Adrenal gland (tissue), 12 donors: ENCODE results near the gene FGF14. TPM values are rescaled to one million over a fixed set of nuclear protein-coding genes. Genes with fewer than 3 reads are reported as not detected.
"Not testable (repeated sequence)": the region's sequence is repeated elsewhere in the genome, so short reads cannot be mapped to it uniquely, and the experiment has no call there.

Experiments used
- DNase-seq, 7 donors: peaks; one replicate each; pipeline ENCODE4 v3.0.0-alpha.2; 2019 to 2020
- H3K27ac ChIP-seq, 5 donors: fragments of 200-600 bp; sonication (generic) in 4 of 5; 1 replicate in 3 of 5; 2 replicates in 2 of 5; pipeline versions ENCODE4 v1.5.1 to v1.8.0; 2016 to 2020; ENCODE audit warnings: mild to moderate bottlenecking in 1 of 5
- H3K27me3 ChIP-seq: fragments of 200-600 bp; 2 replicates; pipeline ENCODE4 v1.8.0; 2021
- H3K36me3 ChIP-seq, 2 donors: fragments of 200-600 bp; replicated peaks in 1 of 2; 1 replicate in 1 of 2; 2 replicates in 1 of 2; pipeline versions ENCODE4 v1.5.1 to v1.8.0; 2018 to 2022
- H3K4me1 ChIP-seq, 2 donors: fragments of 200-600 bp; replicated peaks in 1 of 2; 1 replicate in 1 of 2; 2 replicates in 1 of 2; pipeline versions ENCODE4 v1.5.1 to v1.8.0; 2018 to 2021
- H3K4me3 ChIP-seq, 4 donors: fragments of 200-600 bp; sonication (generic) in 3 of 4; one replicate each; pipeline ENCODE4 v1.5.1; 2016 to 2018
- H3K9me3 ChIP-seq, 3 donors: fragments of 200-600 bp; sonication (generic) in 1 of 3; replicated peaks in 1 of 3; 1 replicate in 2 of 3; 2 replicates in 1 of 3; pipeline versions ENCODE4 v1.5.1 to v1.8.0; 2016 to 2021
- POLR2A ChIP-seq, 2 donors: fragments of 450-650 bp; IDR thresholded peaks; one replicate each; pipeline ENCODE4 v1.6.1; 2017; ENCODE audit warnings: antibody characterized with exemption in 2 of 2, mild to moderate bottlenecking in 2 of 2, moderate library complexity in 1 of 2
- WGBS, 4 donors: extraction: QIAGEN DNeasy Blood & Tissue Kit in 2 of 4; methylation state at CpG; one replicate each; pipeline versions ENCODE4 v1.1.5 to v1.1.7; 2013 to 2017; 5-methylcytosine and 5-hydroxymethylcytosine counted together
- intact Hi-C, 2 donors: fragments of 100-400 bp; cut with DNase I; formaldehyde crosslinking; loops; one replicate each; pipeline versions ENCODE4 v1.14.1 to v1.15.0; 2022 to 2023
- polyA plus RNA-seq, 3 donors: library from polyadenylated mRNA; stranded (reverse); fragments of 200-250 nt in 2 of 3; fragments of 350-450 nt in 1 of 3; fragmentation: Illumina TruSeq in 1 of 3; extraction: RNeasy Lipid Tissue Mini Kit (QIAGEN cat#74804) in 1 of 3; gene quantifications; one replicate each; pipeline ENCODE4 v1.2.3, GENCODE V29; 2013 to 2014
- total RNA-seq, 9 donors: library from RNA; depleted of rRNA in 4 of 9; stranded (reverse); fragments of >200 nt in 4 of 9; fragments of 120-200 nt in 1 of 9; fragmentation: NEBNext Ultra II Directional in 1 of 9; extraction: Animal tissue kit (Norgen Biotek cat#: 25700) in 1 of 9; gene quantifications; one replicate each; pipeline versions ENCODE4 v1.1.0 to v1.2.4, GENCODE V29; 2013 to 2023
- TF ChIP-seq, protein P1 (sequence below), 6 experiments: fragments of 450-650 bp in 4 of 6; fragments of 200-600 bp in 2 of 6; sonication (generic) in 1 of 6; IDR thresholded peaks; 1 replicate in 5 of 6; 2 replicates in 1 of 6; pipeline versions ENCODE4 v1.5.1 to v1.8.0; 2016 to 2021; ENCODE audit warnings: antibody characterized with exemption in 6 of 6, mild to moderate bottlenecking in 2 of 6, moderate library complexity in 1 of 6
- donor health status: healthy with polysubstance abuse.
- donor health status: Bipolar disorder and iron deficiency.
- donor health status: DM: yes; HTN: yes; CAD: no.
- donor health status: DM: no; HTN: no; CAD: no.
- donor health status: DM: no; HTN: no; CAD: no.
- donor health status: DM: yes; HTN: yes; CAD: no.

FGF14 gene
- total and polyA plus RNA-seq, 12 donors, result 0.32 to 9.3 (median 2.8) TPM; not detected in 2

DNA sequence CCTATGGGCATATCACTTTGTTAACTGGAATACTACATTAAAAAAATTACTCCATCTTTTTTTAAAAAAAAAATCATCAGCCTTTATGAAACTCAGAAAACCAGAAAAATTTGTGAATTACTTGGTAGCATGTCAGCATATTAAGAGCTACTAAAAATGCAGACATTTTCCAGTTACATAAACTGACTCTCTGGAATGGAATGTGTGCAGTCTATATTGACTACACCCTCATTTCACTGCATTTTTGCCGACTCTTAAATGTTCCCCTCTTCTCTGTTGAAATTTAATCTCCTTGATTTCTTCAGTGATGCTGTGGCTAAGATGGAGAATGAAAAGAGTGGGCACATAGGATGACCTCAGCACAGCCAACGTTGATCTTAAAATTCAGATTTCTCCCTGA, 555.6 kb downstream of the FGF14 start:
- intact Hi-C loops, result no loop called here

DNA sequence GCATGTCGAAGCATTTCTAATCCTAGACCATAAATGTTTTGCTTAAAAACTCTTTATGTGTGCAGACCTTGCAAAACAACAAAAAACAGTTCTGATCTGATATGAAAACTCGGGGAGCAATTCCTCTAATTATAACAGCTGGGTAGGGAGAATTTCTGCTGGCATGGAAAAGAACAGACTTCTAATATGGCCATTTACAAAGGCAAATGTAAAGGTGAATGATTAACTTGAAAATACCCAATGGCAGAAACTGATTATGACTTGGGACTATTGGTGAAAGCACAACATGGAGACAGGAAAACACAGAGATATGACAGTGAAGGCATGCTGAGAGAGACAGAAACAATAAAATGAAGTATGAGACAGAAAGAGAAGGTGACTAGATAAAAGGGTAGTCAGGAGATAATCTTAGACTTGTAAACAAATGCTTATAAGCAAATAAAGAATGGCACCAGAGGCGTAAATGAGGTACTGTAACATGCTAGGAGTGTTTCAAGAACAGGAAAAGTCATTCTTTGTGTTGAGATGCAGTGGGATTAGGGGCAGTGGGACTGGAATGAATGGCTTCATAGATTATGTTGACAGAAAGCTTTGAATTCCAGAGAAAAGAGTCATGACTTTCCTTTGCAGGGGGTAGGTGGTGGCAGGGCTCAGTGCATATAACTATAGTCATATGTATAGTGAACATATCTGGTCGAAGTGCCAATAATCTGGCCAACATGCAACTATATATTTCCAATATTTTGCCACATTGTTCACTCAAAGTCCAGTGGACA, 556.4 kb downstream of the FGF14 start:
- H3K27me3 ChIP-seq, result no peaks in the 10 kb centered on the region
- no peaks in the 10 kb centered on the region for H3K4me1 ChIP-seq
- no peaks in the 10 kb centered on the region for H3K36me3 ChIP-seq
- intact Hi-C loops, result no loop called here
- no peak overlapping the region for H3K27ac ChIP-seq
- no peaks in the 10 kb centered on the region for H3K9me3 ChIP-seq
- DNase-seq, result no peak
- no peak for TF ChIP-seq POLR2A (IDR thresholded peaks at IDR 0.05)
- TF ChIP-seq, protein P1, sequence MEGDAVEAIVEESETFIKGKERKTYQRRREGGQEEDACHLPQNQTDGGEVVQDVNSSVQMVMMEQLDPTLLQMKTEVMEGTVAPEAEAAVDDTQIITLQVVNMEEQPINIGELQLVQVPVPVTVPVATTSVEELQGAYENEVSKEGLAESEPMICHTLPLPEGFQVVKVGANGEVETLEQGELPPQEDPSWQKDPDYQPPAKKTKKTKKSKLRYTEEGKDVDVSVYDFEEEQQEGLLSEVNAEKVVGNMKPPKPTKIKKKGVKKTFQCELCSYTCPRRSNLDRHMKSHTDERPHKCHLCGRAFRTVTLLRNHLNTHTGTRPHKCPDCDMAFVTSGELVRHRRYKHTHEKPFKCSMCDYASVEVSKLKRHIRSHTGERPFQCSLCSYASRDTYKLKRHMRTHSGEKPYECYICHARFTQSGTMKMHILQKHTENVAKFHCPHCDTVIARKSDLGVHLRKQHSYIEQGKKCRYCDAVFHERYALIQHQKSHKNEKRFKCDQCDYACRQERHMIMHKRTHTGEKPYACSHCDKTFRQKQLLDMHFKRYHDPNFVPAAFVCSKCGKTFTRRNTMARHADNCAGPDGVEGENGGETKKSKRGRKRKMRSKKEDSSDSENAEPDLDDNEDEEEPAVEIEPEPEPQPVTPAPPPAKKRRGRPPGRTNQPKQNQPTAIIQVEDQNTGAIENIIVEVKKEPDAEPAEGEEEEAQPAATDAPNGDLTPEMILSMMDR (IDR thresholded peaks at IDR 0.05), result no peak
- 45 to 68% (median 54%) methylated on average over 4 of the region's 4 CpGs for WGBS, 4 donors
- no peak overlapping the region for H3K4me3 ChIP-seq

More for the DNA sequence above, 555.6 kb downstream of the FGF14 start:
- H3K4me1 ChIP-seq, result no peaks in the 10 kb centered on the region
- 61 to 72% (median 64%) methylated on average over 2 of the region's 2 CpGs for WGBS, 4 donors
- no peak overlapping the region for H3K4me3 ChIP-seq
- no peaks in the 10 kb centered on the region for H3K9me3 ChIP-seq
- H3K27ac ChIP-seq, result no peak overlapping the region
- no peak for DNase-seq
- TF ChIP-seq POLR2A (IDR thresholded peaks at IDR 0.05), result no peak
- TF ChIP-seq, protein P1 (IDR thresholded peaks at IDR 0.05), result no peak
- no peaks in the 10 kb centered on the region for H3K36me3 ChIP-seq
- no peaks in the 10 kb centered on the region for H3K27me3 ChIP-seq

DNA sequence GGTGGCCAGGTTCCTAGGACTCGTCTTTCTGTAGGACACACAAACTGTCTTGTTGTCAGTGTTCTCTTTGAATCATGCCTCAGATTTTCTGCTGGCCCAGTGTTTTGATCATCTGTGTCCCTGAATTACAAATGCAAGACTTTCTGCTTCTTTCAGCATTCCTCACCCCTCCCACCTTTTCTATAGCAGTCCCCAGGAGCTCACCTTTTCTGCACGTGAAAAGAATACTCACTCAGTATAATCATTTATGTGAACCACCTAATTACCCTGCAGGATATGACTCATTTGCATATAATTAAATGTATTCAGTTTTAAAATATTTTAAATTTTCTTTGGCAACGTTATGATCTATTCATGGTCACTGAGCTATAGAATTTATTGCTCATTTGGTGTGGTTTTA, 560.1 kb downstream of the FGF14 start:
- H3K4me1 ChIP-seq, result no peaks in the 10 kb centered on the region
- no peak for TF ChIP-seq POLR2A (IDR thresholded peaks at IDR 0.05)
- TF ChIP-seq, protein P1 (IDR thresholded peaks at IDR 0.05), result no peak
- WGBS, 4 donors, result 23 to 42% (median 33%) methylated on average over 3 of the region's 3 CpGs
- no peak for DNase-seq
- H3K36me3 ChIP-seq, result no peaks in the 10 kb centered on the region
- H3K4me3 ChIP-seq, result no peak overlapping the region
- H3K27ac ChIP-seq, result no peak overlapping the region
- H3K27me3 ChIP-seq, result no peaks in the 10 kb centered on the region
- intact Hi-C loops, result no loop called here
- no peaks in the 10 kb centered on the region for H3K9me3 ChIP-seq

DNA sequence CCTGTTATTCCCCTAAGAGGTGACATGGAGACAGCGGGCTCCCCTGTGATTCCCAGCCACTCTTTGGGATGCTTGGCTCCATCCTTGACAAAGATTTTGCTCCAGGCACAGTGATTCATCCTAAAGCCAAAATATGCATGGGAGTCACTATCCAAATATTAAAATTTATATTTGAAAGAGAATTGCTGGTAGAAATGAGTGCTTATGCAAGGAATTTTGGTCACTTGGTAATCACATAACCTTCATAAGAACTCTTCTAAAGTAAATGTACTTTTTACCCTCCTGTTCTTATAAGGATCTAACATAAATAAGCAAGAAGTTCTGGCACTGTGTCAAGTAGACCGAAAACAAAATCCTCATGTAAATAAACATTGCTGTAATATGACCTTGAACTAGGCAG, 563.5 kb downstream of the FGF14 start:
- intact Hi-C loops, result no loop called here
- no peak overlapping the region for H3K4me3 ChIP-seq
- H3K36me3 ChIP-seq, result no peaks in the 10 kb centered on the region
- H3K27me3 ChIP-seq, result no peaks in the 10 kb centered on the region
- H3K9me3 ChIP-seq, result no peaks in the 10 kb centered on the region
- no peak for TF ChIP-seq POLR2A (IDR thresholded peaks at IDR 0.05)
- TF ChIP-seq, protein P1 (IDR thresholded peaks at IDR 0.05), result no peak
- no peak for DNase-seq
- no peak overlapping the region for H3K27ac ChIP-seq
- WGBS, 4 donors, result 53 to 62% (median 58%) methylated on average over 2 of the region's 2 CpGs
- no peaks in the 10 kb centered on the region for H3K4me1 ChIP-seq

DNA sequence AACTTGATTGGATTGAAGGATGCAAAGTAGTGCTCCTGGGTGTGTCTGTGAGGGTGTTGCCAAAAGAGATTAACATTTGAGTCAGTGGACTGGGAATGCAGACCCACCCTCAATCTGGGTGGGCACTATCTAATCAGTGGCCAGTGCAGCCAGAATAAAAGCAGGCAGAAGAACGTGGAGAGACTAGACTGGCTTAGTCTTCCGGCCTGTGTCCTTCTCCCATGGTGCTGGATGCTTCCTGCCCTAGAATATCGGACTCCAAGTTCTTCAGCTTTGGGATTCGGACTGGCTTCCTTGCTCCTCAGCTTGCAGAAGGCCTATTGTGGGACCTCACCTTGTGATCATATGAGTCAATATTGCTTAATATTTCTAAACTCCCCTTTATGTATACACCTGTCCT, 564.1 kb downstream of the FGF14 start:
- H3K9me3 ChIP-seq, intact Hi-C loops, H3K4me3 ChIP-seq, H3K4me1 ChIP-seq, H3K27me3 ChIP-seq, H3K36me3 ChIP-seq, DNase-seq, H3K27ac ChIP-seq: not testable (repeated sequence)
- WGBS, 4 donors, result 66 to 86% (median 85%) methylated on average over 4 of the region's 4 CpGs
